Left lung (tissue), 10 donors: ENCODE data around the gene ARHGAP45. TPM values are rescaled to one million over a fixed set of nuclear protein-coding genes. Genes with fewer than 3 reads are reported as not detected.
A peak's percentile ranks its signal among the peaks of the same experiment; 100 is the strongest.

Experiments used
- ATAC-seq: fragments of 200-7000 bp; cut with Tn5 transposase; one replicate; pipeline ENCODE4 v1.9.1; 2020; ENCODE audit warnings: moderate library complexity
- DNase-seq, 4 donors: peaks; one replicate each; pipeline ENCODE4 v3.0.0-alpha.2; 2013 to 2020
- H3K27ac ChIP-seq, 2 donors: fragments of 200-600 bp; sonication (generic) in 1 of 2; one replicate each; pipeline versions ENCODE4 v1.5.0 to v1.8.0; 2020 to 2021
- H3K27me3 ChIP-seq, 2 donors: fragments of 200-600 bp; sonication (generic) in 1 of 2; one replicate each; pipeline versions ENCODE4 v1.5.0 to v1.8.0; 2020 to 2021
- H3K36me3 ChIP-seq, 2 donors: fragments of 200-600 bp; sonication (generic) in 1 of 2; one replicate each; pipeline versions ENCODE4 v1.5.0 to v1.8.0; 2020 to 2021
- H3K4me1 ChIP-seq, 2 donors: fragments of 200-600 bp; one replicate each; pipeline ENCODE4 v1.8.0; 2021
- H3K4me3 ChIP-seq, 2 donors: fragments of 200-600 bp; sonication (generic) in 1 of 2; one replicate each; pipeline versions ENCODE4 v1.5.0 to v1.8.0; 2020 to 2021; ENCODE audit warnings: mild to moderate bottlenecking in 1 of 2
- H3K9me3 ChIP-seq, 2 donors: fragments of 200-600 bp; sonication (generic) in 1 of 2; one replicate each; pipeline versions ENCODE4 v1.5.0 to v1.8.0; 2020 to 2021
- intact Hi-C, 2 donors: fragments of 100-400 bp; cut with DNase I; formaldehyde crosslinking; loops; one replicate each; pipeline versions ENCODE4 v1.11.2 to v1.14.2; 2022
- polyA plus RNA-seq, 6 donors: library from polyadenylated mRNA; unstranded; fragments of 120-200 nt; gene quantifications; one replicate each; pipeline ENCODE4 v1.2.1, GENCODE V29; 2013; ENCODE audit not compliant: insufficient read length in 6 of 6
- total RNA-seq, 2 donors: library from RNA; stranded (reverse); fragmentation: NEBNext Ultra II Directional; extraction: Animal tissue kit (Norgen Biotek cat#: 25700); gene quantifications; one replicate each; pipeline ENCODE4 v1.2.1, GENCODE V29; 2021
- TF ChIP-seq, protein P1 (sequence below), 2 donors: fragments of 200-600 bp; sonication (generic) in 1 of 2; IDR thresholded peaks; one replicate each; pipeline versions ENCODE4 v1.5.0 to v1.8.0; 2021; ENCODE audit warnings: antibody characterized with exemption in 2 of 2
- donor health status: DM: no; HTN: yes; CAD: no.
- donor health status: DM: no; HTN: no; CAD: no.

Gene ARHGAP45
- total and polyA plus RNA-seq, 8 donors: 8.5 to 83.8 (median 12.0) TPM

DNA sequence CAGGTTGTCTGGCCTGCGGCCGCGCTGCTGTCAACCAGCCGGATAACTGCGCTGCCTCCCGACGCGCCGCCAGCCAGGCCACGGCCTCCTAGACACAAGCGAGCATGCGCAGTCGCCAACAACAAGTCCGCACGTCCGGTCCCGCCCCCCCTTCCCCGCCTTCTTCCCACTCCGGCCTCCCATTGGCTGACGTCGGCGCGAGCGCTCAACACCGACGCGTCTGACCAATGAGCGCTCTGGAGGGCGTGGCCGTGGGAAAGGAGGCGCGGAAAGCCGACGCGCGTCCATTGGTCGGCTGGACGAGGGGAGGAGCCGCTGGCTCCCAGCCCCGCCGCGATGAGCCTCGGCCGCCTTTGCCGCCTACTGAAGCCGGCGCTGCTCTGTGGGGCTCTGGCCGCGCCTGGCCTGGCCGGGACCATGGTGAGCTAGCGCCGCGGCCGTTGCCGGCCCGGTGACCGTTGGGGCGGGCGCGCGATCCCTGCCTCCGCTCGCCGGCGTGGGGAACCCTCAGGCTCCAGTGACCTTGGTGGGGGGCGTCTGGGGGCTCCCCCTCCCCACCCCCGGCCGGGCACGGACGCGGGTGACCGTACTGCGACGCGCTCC, 36.8 kb downstream of the ARHGAP45 start, which contains the start of gene GPX4:
Gene GPX4, plus strand, starts transcription at position 287 of the 603 bp plus-strand sequence. Its CDS starts 50 bp downstream, at position 337.
- peak; percentile 79 for ATAC-seq
- peaks cover 0 to 31% of the 10 kb centered on the region in 2 donors for H3K36me3 ChIP-seq
- DNase-seq: peak; percentile 97 to 100 (median 100)
- TF ChIP-seq, protein P1, sequence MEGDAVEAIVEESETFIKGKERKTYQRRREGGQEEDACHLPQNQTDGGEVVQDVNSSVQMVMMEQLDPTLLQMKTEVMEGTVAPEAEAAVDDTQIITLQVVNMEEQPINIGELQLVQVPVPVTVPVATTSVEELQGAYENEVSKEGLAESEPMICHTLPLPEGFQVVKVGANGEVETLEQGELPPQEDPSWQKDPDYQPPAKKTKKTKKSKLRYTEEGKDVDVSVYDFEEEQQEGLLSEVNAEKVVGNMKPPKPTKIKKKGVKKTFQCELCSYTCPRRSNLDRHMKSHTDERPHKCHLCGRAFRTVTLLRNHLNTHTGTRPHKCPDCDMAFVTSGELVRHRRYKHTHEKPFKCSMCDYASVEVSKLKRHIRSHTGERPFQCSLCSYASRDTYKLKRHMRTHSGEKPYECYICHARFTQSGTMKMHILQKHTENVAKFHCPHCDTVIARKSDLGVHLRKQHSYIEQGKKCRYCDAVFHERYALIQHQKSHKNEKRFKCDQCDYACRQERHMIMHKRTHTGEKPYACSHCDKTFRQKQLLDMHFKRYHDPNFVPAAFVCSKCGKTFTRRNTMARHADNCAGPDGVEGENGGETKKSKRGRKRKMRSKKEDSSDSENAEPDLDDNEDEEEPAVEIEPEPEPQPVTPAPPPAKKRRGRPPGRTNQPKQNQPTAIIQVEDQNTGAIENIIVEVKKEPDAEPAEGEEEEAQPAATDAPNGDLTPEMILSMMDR (IDR thresholded peaks at IDR 0.05): no peak
- H3K27me3 ChIP-seq: no peaks in the 10 kb centered on the region
- H3K27ac ChIP-seq: peak within 1 kb of the TSS; percentile 95 to 97
- H3K4me1 ChIP-seq: peaks cover 46 to 90% of the 10 kb centered on the region in 2 donors
- peaks cover 0 to 1% of the 10 kb centered on the region in 2 donors for H3K9me3 ChIP-seq
- intact Hi-C loops: no loop called here
- peak within 1 kb of the TSS; percentile 62 to 71 for H3K4me3 ChIP-seq

DNA sequence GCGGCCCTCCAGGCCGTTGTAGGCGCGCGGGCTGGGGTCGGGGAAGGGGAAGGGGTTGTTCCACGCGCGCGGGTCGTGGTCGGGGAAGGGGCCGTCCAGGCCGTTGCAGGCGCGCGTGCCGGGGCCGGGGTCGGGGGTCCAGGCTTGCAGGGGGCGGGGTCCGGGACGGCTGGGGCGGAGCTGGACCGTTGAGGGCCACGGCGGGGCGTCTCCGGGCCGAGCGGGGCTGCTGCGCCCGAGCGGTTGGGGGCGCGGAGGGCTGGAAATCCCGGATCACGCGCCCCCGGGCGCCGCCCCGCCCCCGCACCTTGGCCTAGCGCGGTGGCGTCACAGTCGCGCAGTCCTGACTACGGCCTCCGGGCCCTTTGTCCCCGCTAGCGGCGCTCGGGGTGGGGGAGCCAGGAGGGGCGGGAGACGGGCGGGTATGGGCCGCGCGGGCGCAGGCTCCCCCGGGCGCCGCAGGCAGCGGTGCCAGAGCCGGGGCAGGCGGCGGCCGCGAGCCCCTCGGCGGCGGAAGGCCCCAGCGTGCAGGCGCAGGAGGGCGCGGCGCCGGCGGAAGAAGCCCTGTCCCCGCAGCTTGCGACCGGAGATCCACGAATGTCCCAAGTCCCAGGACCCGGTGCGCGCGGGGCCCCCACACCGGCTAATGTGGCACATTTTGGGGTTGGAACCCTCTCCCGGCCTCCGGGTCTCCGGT, 37.5 kb downstream of the ARHGAP45 start:
- peak overlapping the region; percentile 95 to 97 for H3K27ac ChIP-seq
- no peaks in the 10 kb centered on the region for H3K27me3 ChIP-seq
- H3K4me3 ChIP-seq: peak overlapping the region; percentile 62 to 71
- intact Hi-C loops: no loop called here
- H3K4me1 ChIP-seq: peaks cover 41 to 87% of the 10 kb centered on the region in 2 donors
- peaks cover 0 to 37% of the 10 kb centered on the region in 2 donors for H3K36me3 ChIP-seq
- DNase-seq: peak; percentile 63 to 93 (median 88)
- TF ChIP-seq, protein P1 (IDR thresholded peaks at IDR 0.05): no peak
- peaks cover 0 to 1% of the 10 kb centered on the region in 2 donors for H3K9me3 ChIP-seq
- ATAC-seq: peak; percentile 40

DNA sequence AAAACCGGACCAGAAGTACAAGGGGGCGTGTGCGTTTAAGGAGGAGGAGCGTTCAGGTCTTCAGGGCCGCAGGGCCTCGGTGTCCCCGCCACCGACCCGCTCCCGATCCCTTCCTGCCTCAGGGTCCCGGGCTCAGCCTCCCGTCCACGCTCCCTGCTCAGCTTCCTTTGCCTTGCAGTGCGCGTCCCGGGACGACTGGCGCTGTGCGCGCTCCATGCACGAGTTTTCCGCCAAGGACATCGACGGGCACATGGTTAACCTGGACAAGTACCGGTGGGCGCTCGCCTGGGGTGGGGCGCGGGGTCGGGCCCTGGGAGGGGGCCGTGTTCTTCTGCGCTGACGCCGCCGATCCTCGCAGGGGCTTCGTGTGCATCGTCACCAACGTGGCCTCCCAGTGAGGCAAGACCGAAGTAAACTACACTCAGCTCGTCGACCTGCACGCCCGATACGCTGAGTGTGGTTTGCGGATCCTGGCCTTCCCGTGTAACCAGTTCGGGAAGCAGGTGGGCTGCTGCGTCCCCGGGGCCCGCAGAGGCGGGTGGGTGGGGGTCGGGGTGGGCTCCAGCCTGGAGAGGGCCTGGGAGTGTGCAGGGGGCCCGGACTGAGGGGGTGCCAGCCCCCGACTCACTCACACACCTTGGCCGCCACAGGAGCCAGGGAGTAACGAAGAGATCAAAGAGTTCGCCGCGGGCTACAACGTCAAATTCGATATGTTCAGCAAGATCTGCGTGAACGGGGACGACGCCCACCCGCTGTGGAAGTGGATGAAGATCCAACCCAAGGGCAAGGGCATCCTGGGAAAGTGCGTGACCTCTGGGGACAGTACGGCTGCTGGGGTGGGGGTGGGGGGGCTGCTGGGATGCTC, 38.3 kb downstream of the ARHGAP45 start:
- intact Hi-C loops: no loop called here
- H3K4me3 ChIP-seq: peak overlapping the region; percentile 62 to 71
- no peaks in the 10 kb centered on the region for H3K9me3 ChIP-seq
- peak in 1 of 4 donors; percentile 50 for DNase-seq
- no peaks in the 10 kb centered on the region for H3K27me3 ChIP-seq
- TF ChIP-seq, protein P1 (IDR thresholded peaks at IDR 0.05): no peak
- ATAC-seq: no peak
- peak overlapping the region; percentile 95 to 97 for H3K27ac ChIP-seq
- H3K36me3 ChIP-seq: peaks cover 0 to 45% of the 10 kb centered on the region in 2 donors
- H3K4me1 ChIP-seq: peaks cover 41 to 79% of the 10 kb centered on the region in 2 donors

DNA sequence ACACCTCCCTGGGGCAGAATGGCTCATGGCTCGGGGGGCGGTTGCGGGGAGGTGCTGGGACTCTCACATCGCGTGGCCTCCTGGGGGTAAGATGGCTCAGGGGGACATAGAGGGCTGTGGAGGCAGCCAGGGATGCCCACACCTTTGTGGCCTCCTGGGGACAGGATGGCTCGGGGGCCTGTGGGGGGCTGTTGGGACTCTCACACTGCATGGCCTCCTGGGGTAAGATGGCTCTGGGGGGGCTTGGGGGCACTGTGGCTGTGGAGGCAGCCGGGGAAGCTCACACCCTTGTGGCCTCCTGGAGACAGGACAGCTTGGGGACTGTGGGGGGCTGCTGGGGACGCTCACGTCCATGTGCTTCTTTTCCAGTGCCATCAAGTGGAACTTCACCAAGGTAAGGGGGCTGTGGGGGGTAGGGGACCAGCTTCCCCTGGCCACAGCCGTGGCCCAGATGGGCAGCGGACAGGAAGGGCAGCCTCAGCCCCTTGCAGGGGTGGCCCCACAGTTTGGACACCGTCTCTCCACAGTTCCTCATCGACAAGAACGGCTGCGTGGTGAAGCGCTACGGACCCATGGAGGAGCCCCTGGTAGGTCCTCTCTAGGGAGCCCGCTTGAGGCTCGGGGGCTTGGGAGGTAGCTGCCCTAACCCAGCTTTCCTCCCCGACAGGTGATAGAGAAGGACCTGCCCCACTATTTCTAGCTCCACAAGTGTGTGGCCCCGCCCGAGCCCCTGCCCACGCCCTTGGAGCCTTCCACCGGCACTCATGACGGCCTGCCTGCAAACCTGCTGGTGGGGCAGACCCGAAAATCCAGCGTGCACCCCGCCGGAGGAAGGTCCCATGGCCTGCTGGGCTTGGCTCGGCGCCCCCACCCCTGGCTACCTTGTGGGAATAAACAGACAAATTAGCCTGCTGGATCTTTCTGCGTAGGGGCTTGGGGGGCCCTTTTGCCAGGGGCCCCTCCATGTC, 39.2 kb downstream of the ARHGAP45 start:
- TF ChIP-seq, protein P1 (IDR thresholded peaks at IDR 0.05): no peak
- ATAC-seq (no peak), DNase-seq (no peak)
- Histone ChIP-seq H3K27me3 (no peaks in the 10 kb centered on the region), H3K4me1 (peaks cover 35 to 70% of the 10 kb centered on the region in 2 donors), H3K36me3 (peaks cover 0 to 54% of the 10 kb centered on the region in 2 donors), H3K4me3 (no peak overlapping the region), H3K27ac (peak overlapping the region in 1 of 2 donors; percentile 50), H3K9me3 (no peaks in the 10 kb centered on the region)
- intact Hi-C loops: no loop called here
